Stimulated activated effector memory CD8-positive, alpha-beta T cell treated with anti-CD3 and anti-CD28 coated beads, Interleukin-12 subunit alpha, Interleukin-12 subunit beta, amount 100 ng/mL, for 72 hours (primary cell): ENCODE results near the gene MOCS3.

Source experiments
- ATAC-seq: fragments of 150-1000 bp; cut with Tn5 transposase; 2 replicates; pipeline ENCODE4 v1.10.0; 2021
- DNase-seq, 2 donors: peaks; one replicate each; pipeline ENCODE4 v3.0.0; 2021 to 2022; ENCODE audit warnings: low spot score in 2 of 2
- H3K27ac Mint-ChIP-seq: one replicate; pipeline ENCODE4 v1.8.0; 2022; ENCODE audit warnings: mild to moderate bottlenecking, mixed read lengths
- H3K36me3 Mint-ChIP-seq: one replicate; pipeline ENCODE4 v1.8.0; 2022; ENCODE audit warnings: mild to moderate bottlenecking, mixed read lengths
- H3K4me1 Mint-ChIP-seq: one replicate; pipeline ENCODE4 v1.8.0; 2022; ENCODE audit warnings: mixed read lengths
- H3K4me3 Mint-ChIP-seq: one replicate; pipeline ENCODE4 v1.8.0; 2022; ENCODE audit warnings: mild to moderate bottlenecking, mixed read lengths
- H3K9me3 Mint-ChIP-seq: one replicate; pipeline ENCODE4 v1.8.0; 2022; ENCODE audit warnings: mixed read lengths

MOCS3 gene

GRCh38 chr20:50929299-50930138 is 29.1 kb upstream of the MOCS3 start:
- Mint-ChIP-seq H3K4me1 (peaks cover 43% of the 10 kb centered on the region), H3K4me3 (peak overlapping the region; percentile 90), H3K27ac (peak overlapping the region; percentile 94), H3K36me3 (peaks cover 95% of the 10 kb centered on the region), H3K9me3 (no peaks in the 10 kb centered on the region)
- DNase-seq = peak; percentile 85 to 96
- peak; percentile 84 for ATAC-seq

GRCh38 chr20:50930139-50930975 is 28.3 kb upstream of the MOCS3 start:
- ATAC-seq (peak; percentile 6), DNase-seq (peak in 1 of 2 donors; percentile 72)
- Mint-ChIP-seq H3K9me3 (no peaks in the 10 kb centered on the region), H3K4me1 (peaks cover 36% of the 10 kb centered on the region), H3K27ac (peak overlapping the region; percentile 94), H3K4me3 (peak overlapping the region; percentile 90), H3K36me3 (peaks cover 95% of the 10 kb centered on the region)

- no peak for DNase-seq
- Mint-ChIP-seq H3K4me3 (peak overlapping the region; percentile 90), H3K4me1 (peaks cover 30% of the 10 kb centered on the region), H3K27ac (peak overlapping the region; percentile 94), H3K36me3 (peaks cover 95% of the 10 kb centered on the region), H3K9me3 (no peaks in the 10 kb centered on the region)
- peak; percentile 60 for ATAC-seq
These were observed 27.7 kb upstream of the MOCS3 start for GRCh38 chr20:50930976-50931305.

- H3K4me1 Mint-ChIP-seq = peaks cover 28% of the 10 kb centered on the region
- DNase-seq = peak; percentile 81 to 95
- ATAC-seq = peak; percentile 77
- H3K4me3 Mint-ChIP-seq = peak within 1 kb of the TSS; percentile 90
- H3K27ac Mint-ChIP-seq = peak within 1 kb of the TSS; percentile 94
- peaks cover 95% of the 10 kb centered on the region for H3K36me3 Mint-ChIP-seq
- H3K9me3 Mint-ChIP-seq = no peaks in the 10 kb centered on the region
These were observed 27.2 kb upstream of the MOCS3 start, which contains the start of gene ADNP for GRCh38 chr20:50931306-50932015. ADNP (minus strand) TSS chr20:50931437; CDS start chr20:50903996, 27,441 bp downstream.

- H3K9me3 Mint-ChIP-seq = no peaks in the 10 kb centered on the region
- peaks cover 95% of the 10 kb centered on the region for H3K36me3 Mint-ChIP-seq
- peak overlapping the region; percentile 90 for H3K4me3 Mint-ChIP-seq
- ATAC-seq (no peak), DNase-seq (no peak)
- peak overlapping the region; percentile 94 for H3K27ac Mint-ChIP-seq
- H3K4me1 Mint-ChIP-seq = peaks cover 27% of the 10 kb centered on the region
These were observed 26.6 kb upstream of the MOCS3 start for GRCh38 chr20:50932016-50932485.

GRCh38 chr20:50932691-50933280 is 25.8 kb upstream of the MOCS3 start:
- Mint-ChIP-seq H3K36me3 (peaks cover 95% of the 10 kb centered on the region), H3K9me3 (no peaks in the 10 kb centered on the region), H3K4me1 (peaks cover 20% of the 10 kb centered on the region), H3K4me3 (peak overlapping the region; percentile 90), H3K27ac (peak overlapping the region; percentile 94)
- ATAC-seq = no peak
- no peak for DNase-seq

- Mint-ChIP-seq H3K36me3 (peaks cover 95% of the 10 kb centered on the region), H3K4me1 (peaks cover 15% of the 10 kb centered on the region), H3K27ac (no peak overlapping the region), H3K9me3 (no peaks in the 10 kb centered on the region), H3K4me3 (no peak overlapping the region)
- ATAC-seq (no peak), DNase-seq (no peak)
These were observed 25.0 kb upstream of the MOCS3 start for GRCh38 chr20:50933589-50933988.

- no peak for DNase-seq
- Mint-ChIP-seq H3K9me3 (no peaks in the 10 kb centered on the region), H3K27ac (no peak overlapping the region), H3K4me3 (no peak overlapping the region), H3K36me3 (peaks cover 100% of the 10 kb centered on the region), H3K4me1 (no peaks in the 10 kb centered on the region)
- no peak for ATAC-seq
These were observed 15.5 kb upstream of the MOCS3 start for GRCh38 chr20:50943069-50943468.

- DNase-seq (peak in 1 of 2 donors; percentile 8), ATAC-seq (no peak)
- Mint-ChIP-seq H3K4me1 (no peaks in the 10 kb centered on the region), H3K9me3 (no peaks in the 10 kb centered on the region), H3K27ac (peak overlapping the region; percentile 78), H3K4me3 (no peak overlapping the region), H3K36me3 (peaks cover 100% of the 10 kb centered on the region)
These were observed 10.4 kb upstream of the MOCS3 start for GRCh38 chr20:50948132-50948785.

GRCh38 chr20:50953196-50953595 is 5.4 kb upstream of the MOCS3 start:
- peaks cover 27% of the 10 kb centered on the region for H3K4me1 Mint-ChIP-seq
- ATAC-seq (peak; percentile 42), DNase-seq (no peak)
- no peaks in the 10 kb centered on the region for H3K9me3 Mint-ChIP-seq
- no peak overlapping the region for H3K4me3 Mint-ChIP-seq
- no peak overlapping the region for H3K27ac Mint-ChIP-seq
- H3K36me3 Mint-ChIP-seq = peaks cover 100% of the 10 kb centered on the region

- Mint-ChIP-seq H3K4me3 (no peak overlapping the region), H3K27ac (no peak overlapping the region), H3K36me3 (peaks cover 97% of the 10 kb centered on the region), H3K9me3 (no peaks in the 10 kb centered on the region), H3K4me1 (peaks cover 29% of the 10 kb centered on the region)
- DNase-seq (peak in 1 of 2 donors; percentile 2), ATAC-seq (peak; percentile 27)
These were observed 4.8 kb upstream of the MOCS3 start for GRCh38 chr20:50953821-50954220.

GRCh38 chr20:50957276-50957675 is 1.3 kb upstream of the MOCS3 start:
- Mint-ChIP-seq H3K27ac (peak overlapping the region; percentile 100), H3K4me1 (peaks cover 41% of the 10 kb centered on the region), H3K36me3 (peaks cover 77% of the 10 kb centered on the region), H3K9me3 (no peaks in the 10 kb centered on the region), H3K4me3 (peak overlapping the region; percentile 94)
- ATAC-seq (no peak), DNase-seq (peak in 1 of 2 donors; percentile 39)

- peak within 1 kb of the TSS; percentile 100 for H3K27ac Mint-ChIP-seq
- ATAC-seq = peak; percentile 86
- peak; percentile 79 to 94 for DNase-seq
- no peaks in the 10 kb centered on the region for H3K9me3 Mint-ChIP-seq
- H3K4me1 Mint-ChIP-seq = peaks cover 41% of the 10 kb centered on the region
- H3K36me3 Mint-ChIP-seq = peaks cover 74% of the 10 kb centered on the region
- H3K4me3 Mint-ChIP-seq = peak within 1 kb of the TSS; percentile 94
These were observed 612 bp upstream of the MOCS3 start, which contains the start of gene DPM1 for GRCh38 chr20:50957798-50958614. DPM1 (minus strand) TSS chr20:50958532; CDS start chr20:50958523, 9 bp downstream.
